Thymus (tissue), 11 donors: ENCODE data around the gene RCAN3. TPM values are rescaled to one million over a fixed set of nuclear protein-coding genes. Genes with fewer than 3 reads are reported as not detected.
A peak's percentile ranks its signal among the peaks of the same experiment; 100 is the strongest.

Experiments
- DNase-seq, 9 donors: peaks; one replicate each; pipeline ENCODE4 v3.0.0-alpha.2; 2013; ENCODE audit warnings: low spot score in 9 of 9, low read depth in 6 of 9, missing footprints in 1 of 9
- H3K27ac ChIP-seq, 2 donors: one replicate each; pipeline ENCODE4 v1.5.1; 2013; ENCODE audit warnings: control low read depth in 1 of 2, low read depth in 1 of 2, low read length in 1 of 2, mild to moderate bottlenecking in 1 of 2, moderate library complexity in 1 of 2
- H3K27me3 ChIP-seq, 2 donors: one replicate each; pipeline ENCODE4 v1.5.1; 2013; ENCODE audit warnings: low read length in 1 of 2; ENCODE audit not compliant: control insufficient read depth in 2 of 2, insufficient read depth in 1 of 2
- H3K36me3 ChIP-seq, 2 donors: one replicate each; pipeline ENCODE4 v1.5.1; 2013; ENCODE audit warnings: low read length in 1 of 2, mild to moderate bottlenecking in 1 of 2, moderate library complexity in 1 of 2; ENCODE audit not compliant: control insufficient read depth in 2 of 2, insufficient read depth in 2 of 2
- H3K4me1 ChIP-seq, 2 donors: one replicate each; pipeline ENCODE4 v1.5.1; 2013; ENCODE audit warnings: low read length in 2 of 2; ENCODE audit not compliant: control insufficient read depth in 2 of 2, insufficient read depth in 2 of 2
- H3K4me3 ChIP-seq, 2 donors: one replicate each; pipeline ENCODE4 v1.5.1; 2013; ENCODE audit warnings: low read length in 2 of 2, control low read depth in 1 of 2, mild to moderate bottlenecking in 1 of 2
- H3K9me3 ChIP-seq, 2 donors: one replicate each; pipeline ENCODE4 v1.5.1; 2013; ENCODE audit warnings: low read length in 1 of 2, mild to moderate bottlenecking in 1 of 2; ENCODE audit not compliant: control insufficient read depth in 2 of 2, insufficient read depth in 1 of 2
- WGBS: extraction: QIAGEN DNeasy Blood & Tissue Kit; methylation state at CpG from one replicate; pipeline ENCODE4 v1.1.7; 2013; 5-methylcytosine and 5-hydroxymethylcytosine counted together
- polyA plus RNA-seq: library from polyadenylated mRNA; stranded (reverse); fragments of 200-250 nt; gene quantifications from one replicate; pipeline ENCODE4 v1.2.3, GENCODE V29; 2013
- total RNA-seq: library from RNA; stranded (reverse); fragments of 120-200 nt; gene quantifications from one replicate; pipeline ENCODE4 v1.2.4, GENCODE V29; 2013
- donor health status: healthy.

Gene RCAN3
- total and polyA plus RNA-seq, 2 donors: 13.2 to 21.2 TPM

DNA sequence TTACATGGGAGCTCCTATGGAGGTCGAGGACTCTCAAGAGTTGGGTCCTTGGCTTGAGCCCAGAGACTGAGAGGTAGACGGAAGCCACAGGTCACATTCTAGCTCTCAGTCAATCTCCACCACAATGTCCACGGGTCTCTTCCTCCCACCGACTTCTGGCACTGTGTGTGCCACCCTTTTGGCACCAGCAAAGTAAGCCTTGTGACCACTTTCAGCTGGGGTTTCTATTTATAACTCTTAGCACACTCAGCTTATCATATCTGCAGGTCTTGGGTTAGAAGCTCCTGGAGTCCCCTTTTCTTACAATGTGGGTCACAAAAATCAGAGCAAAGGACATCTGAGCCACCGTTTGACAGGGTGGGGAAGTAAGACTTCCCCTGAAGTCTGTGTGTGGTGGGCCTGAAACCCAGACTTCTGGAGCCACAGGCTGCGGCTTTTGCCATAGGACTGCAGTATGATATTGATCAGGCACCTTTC lies 81.6 kb downstream of the RCAN3 start:
- Histone ChIP-seq H3K27ac (no peak overlapping the region), H3K9me3 (no peaks in the 10 kb centered on the region), H3K27me3 (peaks cover 0 to 9% of the 10 kb centered on the region in 2 donors), H3K4me1 (peaks cover 0 to 2% of the 10 kb centered on the region in 2 donors), H3K36me3 (no peaks in the 10 kb centered on the region), H3K4me3 (no peak overlapping the region)
- 15% methylated on average over 6 of the region's 6 CpGs for WGBS
- DNase-seq: no peak

DNA sequence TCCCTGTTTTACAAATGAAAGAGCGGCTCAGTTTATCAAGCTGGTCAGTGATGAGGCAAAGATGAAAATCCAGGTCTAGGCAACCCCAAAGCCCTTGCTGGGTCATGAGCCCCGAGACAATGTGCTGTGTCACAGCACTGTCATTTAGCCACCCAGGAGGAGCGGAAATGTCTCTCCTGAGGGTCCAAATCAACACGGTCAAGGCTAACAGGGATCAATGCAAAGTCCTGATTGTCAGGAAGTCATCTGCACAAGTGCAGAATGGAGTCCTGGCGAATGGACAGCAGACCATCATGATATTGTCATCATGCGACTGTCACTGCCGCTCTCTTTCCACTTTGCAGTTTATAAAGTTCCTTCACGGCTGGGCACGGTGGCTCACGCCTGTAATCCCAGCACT lies 83.5 kb downstream of the RCAN3 start:
- Histone ChIP-seq H3K27me3 (peaks cover 0 to 9% of the 10 kb centered on the region in 2 donors), H3K4me1 (peaks cover 0 to 2% of the 10 kb centered on the region in 2 donors), H3K27ac (no peak overlapping the region), H3K4me3 (no peak overlapping the region), H3K9me3 (no peaks in the 10 kb centered on the region), H3K36me3 (no peaks in the 10 kb centered on the region)
- 92% methylated on average over 10 of the region's 10 CpGs for WGBS
- no peak for DNase-seq

DNA sequence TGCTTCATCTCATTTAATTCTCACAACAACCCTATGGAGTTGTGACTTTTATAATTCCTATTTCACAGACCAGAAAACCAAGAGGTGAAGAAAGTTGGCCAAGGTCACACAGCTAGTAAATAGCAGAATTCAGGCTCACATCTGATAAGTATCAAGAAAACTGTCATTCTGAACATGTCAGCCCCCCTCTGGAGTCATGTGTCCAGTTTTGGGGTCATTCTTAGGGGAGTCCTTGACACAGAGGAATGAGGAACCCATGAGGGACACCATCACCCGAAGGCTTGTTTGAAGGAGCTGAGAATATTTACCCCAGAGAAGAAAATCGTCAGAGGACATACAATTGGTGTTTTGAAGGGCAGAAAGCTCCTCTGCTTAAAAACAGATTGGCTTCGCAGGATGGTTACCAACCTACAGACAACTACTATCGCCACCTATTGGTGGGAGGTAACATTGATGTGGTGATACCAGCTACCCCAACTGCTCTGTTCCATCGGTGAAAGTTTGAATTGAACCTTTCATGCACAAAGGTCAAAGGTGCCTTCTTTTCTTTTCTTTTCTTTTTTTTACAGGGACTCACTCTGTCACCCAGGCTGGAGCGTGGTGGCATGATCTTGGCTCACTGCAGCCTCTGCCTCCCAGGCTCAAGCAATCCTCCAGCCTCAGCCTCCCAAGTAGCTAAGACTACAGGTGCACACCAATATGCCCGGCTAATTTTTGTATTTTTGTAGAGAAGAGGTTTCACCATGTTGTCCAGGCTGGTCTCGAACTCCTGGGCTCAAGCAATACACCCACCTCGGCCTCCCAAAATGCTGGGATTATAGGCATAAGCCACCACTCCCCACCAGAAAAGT lies 84.6 kb downstream of the RCAN3 start:
- Histone ChIP-seq H3K27me3 (peaks cover 0 to 10% of the 10 kb centered on the region in 2 donors), H3K9me3 (peaks cover 0 to 5% of the 10 kb centered on the region in 2 donors), H3K4me3 (no peak overlapping the region), H3K27ac (no peak overlapping the region), H3K36me3 (no peaks in the 10 kb centered on the region), H3K4me1 (peaks cover 0 to 2% of the 10 kb centered on the region in 2 donors)
- DNase-seq: peak; percentile 27 to 83 (median 58)
- 32% methylated on average over 9 of the region's 9 CpGs for WGBS

GRCh38 chr1:24588573-24588972 lies 85.9 kb downstream of the RCAN3 start:
- no peak for DNase-seq
- WGBS: 87% methylated on average over 5 of the region's 5 CpGs
- Histone ChIP-seq H3K9me3 (peaks cover 0 to 5% of the 10 kb centered on the region in 2 donors), H3K4me1 (peaks cover 0 to 2% of the 10 kb centered on the region in 2 donors), H3K36me3 (no peaks in the 10 kb centered on the region), H3K27ac (no peak overlapping the region), H3K4me3 (no peak overlapping the region), H3K27me3 (peaks cover 0 to 10% of the 10 kb centered on the region in 2 donors)

DNA sequence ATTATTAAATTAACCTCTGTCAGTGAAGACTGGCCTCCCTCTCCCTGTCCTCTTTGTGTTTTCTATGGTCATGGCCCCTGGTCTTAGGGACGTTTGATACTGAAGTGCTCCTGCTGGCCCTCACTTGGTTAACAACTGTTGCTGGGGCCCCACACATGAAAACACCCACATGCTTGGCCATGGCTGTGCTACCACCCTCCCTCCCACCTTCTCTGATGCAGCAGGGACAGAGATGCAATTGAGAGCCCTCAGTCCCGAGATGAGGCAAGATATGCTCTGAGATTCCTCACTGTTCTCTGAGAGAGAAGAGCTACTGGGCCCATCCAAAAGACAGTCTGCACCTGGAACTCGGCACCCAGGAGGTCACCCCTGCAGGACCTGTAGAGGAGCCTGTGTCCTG lies 86.6 kb downstream of the RCAN3 start:
- Histone ChIP-seq H3K9me3 (peaks cover 0 to 5% of the 10 kb centered on the region in 2 donors), H3K27me3 (peaks cover 0 to 10% of the 10 kb centered on the region in 2 donors), H3K36me3 (no peaks in the 10 kb centered on the region), H3K4me1 (peaks cover 0 to 2% of the 10 kb centered on the region in 2 donors), H3K27ac (no peak overlapping the region), H3K4me3 (no peak overlapping the region)
- no peak for DNase-seq
- WGBS: 73% methylated on average over 3 of the region's 3 CpGs

Other genes with a start within 250 kb of the RCAN3 start
- gene GRHL3, start 183.5 kb upstream of the RCAN3 start, total RNA-seq: 0.90 TPM
- gene GRHL3, start 183.5 kb upstream of the RCAN3 start, polyA plus RNA-seq: 3.2 TPM
- gene STPG1, start 89.1 kb upstream of the RCAN3 start, total RNA-seq: 3.3 TPM
- gene STPG1, start 89.1 kb upstream of the RCAN3 start, polyA plus RNA-seq: 3.5 TPM
- 17.1 TPM for gene NIPAL3, start 87.0 kb upstream of the RCAN3 start, total RNA-seq
- 9.2 TPM for gene NIPAL3, start 87.0 kb upstream of the RCAN3 start, polyA plus RNA-seq
- 0.09 TPM for gene NCMAP, start 53.3 kb downstream of the RCAN3 start, total RNA-seq
- gene NCMAP, start 53.3 kb downstream of the RCAN3 start, polyA plus RNA-seq: 0.11 TPM
- gene SRRM1, start 140.5 kb downstream of the RCAN3 start, total RNA-seq: 23.5 TPM
- gene SRRM1, start 140.5 kb downstream of the RCAN3 start, polyA plus RNA-seq: 61.8 TPM
- gene CLIC4, start 242.6 kb downstream of the RCAN3 start, total RNA-seq: 29.9 TPM
- gene CLIC4, start 242.6 kb downstream of the RCAN3 start, polyA plus RNA-seq: 96.5 TPM